GM10266 (cell line): ENCODE measurements around the gene LAIR1.

Source experiments
- DNase-seq: peaks from one replicate; pipeline ENCODE4 v3.0.0; 2012; ENCODE audit errors: extremely low spot score
- TF ChIP-seq, protein P1 (sequence below): IDR thresholded peaks from 2 replicates; pipeline ENCODE4 v1.5.1; 2012; ENCODE audit warnings: mild to moderate bottlenecking, low read depth; ENCODE audit not compliant: control insufficient read depth, insufficient read depth; ENCODE audit errors: missing control alignments

LAIR1 gene

DNA sequence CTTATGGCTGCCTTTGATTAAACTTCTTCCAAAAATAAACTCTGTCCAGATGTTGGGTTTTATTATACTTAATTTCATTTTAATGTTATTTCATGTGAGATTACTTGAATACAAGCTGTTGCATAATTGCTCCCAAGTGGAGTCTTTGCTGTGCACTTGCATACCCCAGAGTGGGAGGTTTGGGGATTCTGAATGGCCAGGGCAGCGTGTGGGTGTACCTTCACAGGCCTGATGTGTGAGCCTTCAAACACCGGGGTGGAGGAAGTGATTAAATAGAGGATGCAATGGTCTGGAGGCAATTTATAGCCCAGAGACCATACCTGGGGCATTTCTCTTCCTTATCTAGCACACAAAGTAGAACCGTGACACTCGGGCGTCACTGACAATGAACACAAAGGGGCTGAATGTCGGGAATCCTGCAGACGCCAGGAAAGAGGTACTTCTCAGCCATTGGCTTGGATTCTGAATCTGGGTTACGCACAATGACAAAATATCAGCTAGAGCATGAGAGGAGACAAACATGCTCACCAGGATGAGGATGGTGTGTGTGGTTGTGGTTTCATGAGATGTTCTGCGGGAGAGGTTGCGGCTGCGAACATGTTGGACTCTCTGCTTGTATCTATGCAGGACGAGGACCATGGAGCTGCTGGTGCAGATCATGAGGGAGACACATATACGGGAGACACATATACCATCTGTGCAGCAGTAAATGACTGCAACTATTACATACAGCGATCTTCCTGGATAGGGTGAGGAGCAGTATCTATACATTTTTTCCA lies 44.6 kb downstream of the LAIR1 start:
- DNase-seq: no peak
- TF ChIP-seq, protein P1, sequence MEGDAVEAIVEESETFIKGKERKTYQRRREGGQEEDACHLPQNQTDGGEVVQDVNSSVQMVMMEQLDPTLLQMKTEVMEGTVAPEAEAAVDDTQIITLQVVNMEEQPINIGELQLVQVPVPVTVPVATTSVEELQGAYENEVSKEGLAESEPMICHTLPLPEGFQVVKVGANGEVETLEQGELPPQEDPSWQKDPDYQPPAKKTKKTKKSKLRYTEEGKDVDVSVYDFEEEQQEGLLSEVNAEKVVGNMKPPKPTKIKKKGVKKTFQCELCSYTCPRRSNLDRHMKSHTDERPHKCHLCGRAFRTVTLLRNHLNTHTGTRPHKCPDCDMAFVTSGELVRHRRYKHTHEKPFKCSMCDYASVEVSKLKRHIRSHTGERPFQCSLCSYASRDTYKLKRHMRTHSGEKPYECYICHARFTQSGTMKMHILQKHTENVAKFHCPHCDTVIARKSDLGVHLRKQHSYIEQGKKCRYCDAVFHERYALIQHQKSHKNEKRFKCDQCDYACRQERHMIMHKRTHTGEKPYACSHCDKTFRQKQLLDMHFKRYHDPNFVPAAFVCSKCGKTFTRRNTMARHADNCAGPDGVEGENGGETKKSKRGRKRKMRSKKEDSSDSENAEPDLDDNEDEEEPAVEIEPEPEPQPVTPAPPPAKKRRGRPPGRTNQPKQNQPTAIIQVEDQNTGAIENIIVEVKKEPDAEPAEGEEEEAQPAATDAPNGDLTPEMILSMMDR: no peak

DNA sequence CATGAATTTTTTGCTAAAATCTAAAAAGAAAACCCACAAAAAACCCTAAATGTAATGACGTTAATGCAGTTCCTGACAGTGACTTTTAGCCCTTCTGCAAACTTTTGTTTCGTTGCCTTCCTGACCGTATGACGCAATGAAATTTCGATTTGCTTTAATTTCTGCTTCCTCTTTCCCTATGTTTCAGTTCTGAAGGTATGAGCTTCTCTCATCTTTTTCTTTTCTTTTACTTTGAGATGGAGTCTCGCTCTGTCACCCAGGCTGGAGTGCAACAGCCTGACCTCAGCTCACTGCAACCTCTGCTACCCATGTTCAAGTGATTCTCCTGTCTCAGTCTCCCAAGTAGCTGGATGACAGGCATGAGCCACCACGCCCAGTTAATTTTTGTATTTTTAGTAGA lies 45.7 kb downstream of the LAIR1 start:
- no peak for DNase-seq
- TF ChIP-seq, protein P1: no peak

GRCh38 chr19:54317965-54318240 lies 46.8 kb downstream of the LAIR1 start:
- TF ChIP-seq, protein P1: no peak
- DNase-seq: no peak

- TF ChIP-seq, protein P1: no peak
- DNase-seq: no peak
These were observed 47.4 kb downstream of the LAIR1 start for GRCh38 chr19:54317108-54317964.

- TF ChIP-seq, protein P1: no peak
- no peak for DNase-seq
These were observed 48.0 kb downstream of the LAIR1 start for GRCh38 chr19:54316746-54317107.

DNA sequence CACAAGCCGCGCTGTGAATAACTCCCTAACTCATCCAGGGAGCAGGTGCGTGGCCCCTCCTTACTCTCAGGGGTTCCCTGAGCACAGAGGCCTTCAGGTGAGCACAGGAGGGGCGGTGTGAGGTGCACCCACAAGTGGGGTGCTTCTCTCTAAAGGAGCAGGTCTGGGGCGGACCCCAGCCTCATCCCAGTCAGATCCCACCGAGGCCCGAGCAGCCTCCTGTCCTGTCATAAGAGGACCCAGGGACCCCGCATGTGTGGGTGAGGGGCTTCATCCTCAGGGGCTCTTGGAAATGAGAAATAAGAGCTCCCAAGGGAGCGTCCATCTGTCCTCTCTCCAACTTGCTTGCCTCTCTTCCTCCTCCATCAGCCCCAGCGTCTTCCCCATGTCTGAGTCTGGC lies 48.8 kb downstream of the LAIR1 start:
- TF ChIP-seq, protein P1: no peak
- DNase-seq: no peak

- TF ChIP-seq, protein P1: no peak
- DNase-seq: no peak
These were observed 52.0 kb downstream of the LAIR1 start, which contains the start of gene LILRA5 for GRCh38 chr19:54312436-54313377. TSS of gene LILRA5 (minus strand) at chr19:54313166. CDS start at chr19:54313019, 147 bp downstream.
